Amygdala (tissue), 56 donors: ENCODE data around the gene SH3RF3.

Source experiments
- DNase-seq, 56 donors: peaks; one replicate each; lab custom pipeline; 2025; lab: John Stamatoyannopoulos, UW

Gene SH3RF3

DNA sequence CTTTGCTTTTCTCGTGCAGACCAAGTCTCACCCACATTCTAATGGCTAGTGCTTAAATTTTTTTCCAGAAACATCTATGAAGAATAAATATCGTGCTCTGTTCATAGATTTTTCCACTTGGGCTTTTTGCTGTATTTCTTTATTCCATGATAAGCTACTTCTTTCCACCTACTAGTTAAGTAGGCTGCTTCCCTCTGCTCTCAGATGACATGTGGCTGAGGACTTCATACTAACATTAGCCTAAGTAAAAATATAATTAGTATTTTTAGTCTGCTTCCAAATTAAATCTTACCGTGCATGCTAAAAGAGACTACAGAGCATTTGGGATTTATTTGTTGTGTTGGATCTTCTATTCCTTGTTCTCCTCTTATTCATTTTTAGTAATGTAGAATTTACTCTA lies 102.4 kb downstream of the SH3RF3 start:
- no peak for DNase-seq

DNA sequence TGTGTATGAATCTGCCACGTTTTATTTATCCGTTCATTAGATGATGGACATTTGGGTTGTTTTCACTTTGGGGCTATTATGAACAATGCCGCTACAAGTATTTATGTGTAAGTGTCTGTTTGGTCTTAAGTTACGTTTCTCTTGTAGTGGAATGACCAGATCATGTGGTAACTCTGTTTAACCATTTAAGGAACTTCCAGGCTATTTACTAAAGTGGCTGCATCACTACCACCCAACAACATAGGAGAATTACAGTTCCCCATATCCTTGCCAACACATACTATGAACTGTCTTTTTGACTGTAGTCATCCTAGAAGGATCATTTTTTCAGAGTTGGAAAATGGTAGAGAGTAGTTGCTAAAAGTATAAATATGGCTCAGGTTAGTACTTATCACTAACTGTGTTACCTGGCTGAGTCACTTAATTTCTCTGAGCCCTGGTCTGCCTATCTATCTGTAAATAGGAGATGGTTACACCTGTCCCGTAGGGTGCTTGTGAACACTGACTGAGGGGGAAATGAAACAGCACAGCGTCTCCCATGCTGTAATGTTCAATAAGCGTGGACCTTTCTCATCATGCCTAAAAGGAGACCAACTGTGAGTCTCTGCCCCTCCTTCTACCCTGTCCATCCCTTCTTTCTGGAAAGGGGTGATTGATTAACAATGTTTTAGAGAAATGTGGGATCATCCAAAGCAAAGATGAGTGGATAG lies 103.1 kb downstream of the SH3RF3 start:
- DNase-seq, result no peak

DNA sequence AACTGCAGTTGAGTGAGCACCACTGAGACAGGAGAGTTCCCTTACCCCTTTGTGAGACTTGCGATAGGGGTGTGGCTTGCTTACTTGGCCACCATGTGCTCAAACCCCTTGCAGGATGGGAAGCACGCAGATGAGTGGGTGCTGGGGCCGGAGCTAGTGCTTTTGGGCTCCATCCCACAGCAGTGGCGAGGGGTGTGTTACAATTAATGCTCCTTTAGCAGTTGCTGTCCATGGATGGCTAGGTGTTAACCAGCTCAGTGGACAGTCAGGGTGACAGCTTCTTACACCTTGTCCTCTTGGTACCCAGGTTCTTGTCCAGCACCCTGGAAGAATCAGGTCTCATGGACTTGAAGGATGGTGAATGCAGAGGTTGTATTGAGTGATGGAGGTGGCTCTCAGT lies 103.9 kb downstream of the SH3RF3 start:
- DNase-seq, result no peak

DNA sequence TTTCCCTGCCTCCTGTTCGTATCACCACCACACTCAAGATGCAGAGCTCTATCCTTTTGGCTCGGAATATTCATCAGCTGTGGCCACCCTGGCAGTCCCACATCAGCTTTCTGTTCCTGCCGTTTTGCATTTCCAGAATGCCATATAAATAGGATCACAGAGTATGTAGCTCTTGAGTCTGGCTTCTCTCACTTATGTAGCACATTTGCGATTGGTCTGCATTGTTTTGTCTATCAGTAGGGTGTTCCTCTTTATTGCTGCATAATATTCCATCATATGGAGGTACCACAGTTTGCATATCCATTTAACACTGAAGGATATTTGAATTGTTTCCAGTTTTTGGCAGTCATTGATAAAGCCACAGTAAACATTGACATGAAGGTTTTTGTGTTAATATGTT lies 104.6 kb downstream of the SH3RF3 start:
- no peak for DNase-seq

DNA sequence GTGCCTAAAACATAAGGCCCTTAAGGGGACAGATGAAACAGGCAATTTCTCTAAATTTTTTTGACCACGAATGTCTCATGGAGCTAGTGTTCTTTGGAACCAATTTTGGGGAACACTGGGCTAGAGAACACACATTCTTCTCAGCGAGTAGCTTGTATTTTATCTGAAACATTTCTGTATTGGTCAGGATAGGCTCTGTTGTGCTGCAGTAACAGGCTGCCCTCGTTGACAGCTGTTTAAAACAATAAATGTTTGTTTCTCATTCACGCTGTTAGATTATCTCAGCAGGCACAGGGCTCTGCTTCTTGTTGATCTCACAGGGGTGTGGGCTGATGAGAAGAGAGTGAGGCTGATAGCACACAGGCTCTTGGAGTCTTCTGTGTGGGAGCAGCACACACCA lies 105.3 kb downstream of the SH3RF3 start:
- no peak for DNase-seq

DNA sequence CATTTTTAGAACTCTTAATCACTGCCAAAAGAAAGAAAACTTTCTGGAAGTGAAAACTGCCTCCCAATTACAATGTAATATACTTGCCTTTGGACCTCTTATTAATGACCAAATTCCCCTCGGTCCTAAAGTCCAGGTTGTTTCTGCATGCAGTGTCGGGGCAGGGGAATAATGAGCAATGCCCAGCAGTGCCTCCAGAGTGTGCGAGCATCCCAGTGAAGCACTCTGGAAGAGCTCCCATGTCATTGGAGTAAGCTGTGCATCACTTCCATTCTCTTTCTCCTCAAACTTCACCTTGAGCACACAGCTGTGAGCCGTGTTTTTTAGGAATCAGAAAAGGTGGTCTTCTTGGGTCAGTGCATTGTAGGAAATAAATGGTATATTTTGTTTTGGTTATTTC lies 107.1 kb downstream of the SH3RF3 start:
- DNase-seq, result no peak

DNA sequence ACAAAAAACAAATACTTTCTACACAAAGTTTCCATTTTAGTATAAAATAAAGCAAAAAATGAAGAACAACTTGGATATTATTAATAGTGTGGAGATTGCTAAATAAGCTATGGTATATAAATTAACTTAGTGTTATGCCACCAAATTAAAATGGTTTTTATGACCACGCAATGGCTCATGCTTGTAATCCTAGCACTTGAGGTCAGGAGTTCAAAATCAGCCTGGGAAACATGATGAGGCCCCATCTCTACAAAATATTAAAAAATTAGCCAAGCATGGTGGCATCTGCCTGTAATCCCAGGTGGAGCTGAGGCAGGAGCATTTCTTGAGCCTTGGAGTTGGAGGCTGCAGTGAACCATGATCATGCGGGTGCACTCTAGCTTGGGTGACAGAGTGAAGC lies 108.8 kb downstream of the SH3RF3 start:
- DNase-seq, result no peak

DNA sequence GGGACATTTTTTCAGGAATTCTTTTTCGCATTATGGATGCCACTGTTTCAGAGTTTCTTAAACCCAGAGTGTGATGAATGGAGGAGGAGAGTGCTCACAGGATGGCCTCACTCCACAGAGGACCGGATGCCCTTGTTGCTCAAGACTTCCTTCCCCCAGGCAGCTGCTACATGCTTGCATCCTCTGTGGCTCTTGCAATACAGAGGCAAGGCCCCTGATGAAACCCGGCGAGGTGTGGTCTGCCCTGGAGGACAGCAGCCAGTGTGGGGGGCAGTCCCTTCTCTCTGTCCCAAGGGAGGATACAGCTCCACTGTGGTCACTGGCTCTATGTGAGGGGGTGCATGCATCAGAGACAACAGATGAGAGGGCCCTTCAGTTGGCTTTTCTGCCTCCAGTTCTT lies 109.6 kb downstream of the SH3RF3 start:
- DNase-seq, result peak in 24 of 56 donors; percentile 13 to 65 (median 36)

DNA sequence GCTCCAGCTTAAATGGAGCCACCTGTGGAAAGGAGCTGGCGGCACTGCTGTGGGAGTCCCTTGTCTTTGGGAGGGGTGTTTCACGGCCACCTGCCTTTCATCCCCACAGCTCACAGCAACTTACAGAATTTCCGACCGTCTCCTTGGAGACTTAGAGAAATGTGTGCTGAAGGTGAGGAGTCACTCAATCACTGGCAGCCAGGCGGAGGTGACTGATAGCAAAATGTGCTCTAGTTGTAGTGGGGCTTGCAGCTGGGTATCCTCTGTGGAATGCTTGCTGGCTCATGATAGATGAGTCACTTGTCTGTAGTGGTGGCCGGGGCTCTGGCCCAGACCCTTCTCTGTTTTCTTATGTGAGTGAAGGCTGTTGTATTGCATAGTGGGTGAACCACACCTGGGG lies 110.7 kb downstream of the SH3RF3 start:
- DNase-seq, result no peak

DNA sequence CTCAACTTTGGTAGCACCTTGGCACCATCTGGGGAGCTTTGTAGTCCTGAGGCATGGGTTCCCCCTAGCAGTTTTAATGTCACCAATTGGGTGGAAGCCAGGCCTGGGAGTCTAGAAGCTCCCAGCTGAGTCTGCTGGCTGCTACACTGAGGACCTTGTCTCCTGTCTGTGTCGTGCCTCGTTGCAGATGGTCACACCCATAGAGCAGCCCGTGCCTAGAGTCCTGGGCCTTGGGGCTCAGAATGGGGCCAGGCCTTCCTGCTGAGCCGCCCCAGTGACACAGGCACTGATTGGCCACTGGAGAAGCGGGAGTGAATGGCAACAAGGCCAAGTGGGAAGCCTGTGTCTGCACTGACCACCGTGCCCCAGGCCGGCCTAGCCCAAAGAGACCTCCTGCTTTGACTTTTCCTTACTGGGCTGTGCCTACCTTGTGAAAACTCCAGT lies 113.2 kb downstream of the SH3RF3 start:
- no peak for DNase-seq

DNA sequence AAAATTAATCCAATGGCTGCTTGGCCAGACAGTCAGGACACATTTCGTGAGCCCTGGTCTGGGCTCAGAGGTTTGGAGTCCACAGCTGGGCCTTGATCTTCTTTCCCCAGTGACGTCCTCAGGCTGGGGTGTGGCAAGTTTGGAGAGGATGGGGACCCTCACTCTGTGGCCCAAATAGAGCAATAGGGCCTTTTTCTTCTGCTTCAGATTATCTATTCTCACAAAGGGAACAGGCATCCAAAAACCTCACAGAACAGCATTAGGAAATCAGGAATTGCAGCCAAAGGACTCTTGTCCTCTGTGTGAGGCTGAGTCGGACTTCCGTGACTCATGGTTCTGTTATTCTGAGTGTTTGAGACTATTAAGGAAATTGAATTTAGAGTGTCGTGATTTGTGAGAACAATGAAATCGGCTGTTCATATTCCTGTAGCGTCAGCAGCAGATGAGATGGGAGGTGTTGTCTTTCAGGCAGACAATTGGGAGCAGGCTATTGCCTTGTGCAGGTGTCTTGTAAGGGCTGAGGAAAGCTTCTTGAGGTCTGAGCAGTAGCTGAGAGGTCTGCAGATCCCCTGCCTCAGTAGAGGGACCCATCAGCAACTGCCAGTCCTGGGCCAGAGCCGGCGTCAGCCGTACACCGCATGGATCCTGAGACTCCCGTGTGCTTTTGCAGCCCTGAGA lies 113.8 kb downstream of the SH3RF3 start:
- DNase-seq, result no peak

DNA sequence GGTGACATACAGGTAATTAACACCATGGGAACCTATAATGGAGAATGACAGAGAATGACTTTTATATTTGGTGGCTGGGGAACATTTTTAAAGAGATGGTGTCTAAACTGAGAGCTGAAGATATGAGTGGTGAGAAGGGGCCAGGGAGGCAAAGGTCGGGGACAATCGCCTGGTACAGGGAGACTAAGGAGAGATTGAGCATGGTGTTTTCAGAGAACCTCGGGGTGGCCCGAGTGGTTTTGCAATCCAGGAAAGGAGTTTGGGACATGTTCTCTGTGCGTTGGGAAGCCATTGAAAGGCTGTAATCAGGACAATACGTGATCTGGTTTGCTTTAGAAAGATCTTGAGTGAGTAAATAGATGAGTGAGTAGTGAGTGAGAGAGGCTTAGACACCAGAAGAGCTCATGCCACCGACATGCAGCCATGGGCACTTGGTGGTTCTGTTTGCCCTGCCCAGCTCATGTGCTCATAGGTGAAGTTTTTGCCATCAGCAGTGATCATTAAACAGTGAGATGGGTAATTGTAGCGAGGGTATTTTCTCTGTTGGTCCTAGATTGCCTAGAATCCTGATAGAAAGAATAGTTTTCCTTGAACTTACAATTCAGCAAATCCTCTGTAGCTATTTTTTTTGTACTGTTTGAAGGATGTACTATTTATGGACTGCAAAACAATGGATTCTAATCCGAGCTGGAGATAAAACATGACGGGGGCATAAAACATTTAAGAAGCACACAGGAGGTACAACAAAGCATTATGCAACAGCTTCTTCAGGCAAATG lies 114.7 kb downstream of the SH3RF3 start:
- DNase-seq, result no peak

DNA sequence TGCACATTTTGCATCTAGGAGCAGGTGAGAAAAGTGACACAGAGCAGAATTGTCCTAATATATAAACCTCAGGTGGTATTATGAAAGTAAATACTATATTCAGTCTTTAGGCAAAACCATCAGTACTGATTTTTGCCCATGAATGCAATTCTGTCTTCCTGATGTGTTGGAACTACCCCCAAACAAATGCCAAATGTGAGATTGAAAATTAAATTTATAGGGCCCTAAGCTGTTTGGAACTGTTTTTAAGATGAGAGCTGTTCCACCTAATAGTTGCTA lies 115.2 kb downstream of the SH3RF3 start:
- DNase-seq, result no peak

DNA sequence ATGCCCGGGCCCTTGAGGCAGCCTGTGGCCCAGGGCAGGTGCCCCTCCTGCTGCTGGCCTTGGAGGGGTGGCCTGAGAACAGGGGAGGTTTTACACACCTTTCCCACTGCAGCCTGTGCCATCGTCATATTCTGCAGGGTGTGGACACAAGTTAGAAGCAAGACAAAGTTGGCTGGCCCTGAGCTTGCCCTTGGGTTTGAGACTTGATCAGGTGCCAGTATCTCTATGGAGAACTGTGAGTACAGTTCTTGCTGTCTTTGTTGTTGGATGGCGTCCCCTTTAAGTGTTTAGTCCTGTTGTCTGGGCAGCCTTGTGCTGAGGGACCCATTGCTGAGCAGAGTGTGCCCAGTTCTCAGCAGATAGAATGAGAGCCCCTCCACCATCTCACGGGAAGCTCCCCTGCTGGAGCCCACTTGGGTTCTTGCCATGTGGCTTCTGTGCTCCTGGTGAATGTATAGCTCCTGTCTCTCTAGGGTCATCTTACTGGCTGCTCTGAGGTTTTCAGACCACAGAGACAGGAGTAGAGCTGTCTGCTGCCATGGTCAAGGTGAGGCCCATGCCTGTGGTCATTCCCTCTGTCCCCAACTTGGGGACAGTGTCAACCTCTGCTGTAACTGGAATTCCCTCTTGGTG lies 115.9 kb downstream of the SH3RF3 start:
- no peak for DNase-seq

DNA sequence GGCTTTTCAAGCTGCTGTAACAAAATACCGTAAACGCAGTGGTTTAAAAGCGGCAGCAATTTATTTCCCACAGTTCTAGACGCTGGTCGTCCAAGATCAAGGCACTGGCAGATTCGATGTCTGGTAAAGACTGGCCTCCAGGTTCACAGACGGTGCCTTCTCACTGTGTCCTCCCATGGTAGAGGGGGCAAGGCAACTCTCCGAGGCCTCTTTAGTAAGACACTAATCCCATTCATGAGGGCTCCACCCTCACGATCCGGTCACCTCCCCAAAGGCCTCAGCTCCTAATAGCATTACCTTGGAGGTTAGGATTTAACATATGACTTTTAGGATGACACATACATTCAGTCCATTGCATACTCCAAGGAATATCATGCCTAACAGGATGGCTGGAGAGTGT lies 117.2 kb downstream of the SH3RF3 start:
- no peak for DNase-seq

DNA sequence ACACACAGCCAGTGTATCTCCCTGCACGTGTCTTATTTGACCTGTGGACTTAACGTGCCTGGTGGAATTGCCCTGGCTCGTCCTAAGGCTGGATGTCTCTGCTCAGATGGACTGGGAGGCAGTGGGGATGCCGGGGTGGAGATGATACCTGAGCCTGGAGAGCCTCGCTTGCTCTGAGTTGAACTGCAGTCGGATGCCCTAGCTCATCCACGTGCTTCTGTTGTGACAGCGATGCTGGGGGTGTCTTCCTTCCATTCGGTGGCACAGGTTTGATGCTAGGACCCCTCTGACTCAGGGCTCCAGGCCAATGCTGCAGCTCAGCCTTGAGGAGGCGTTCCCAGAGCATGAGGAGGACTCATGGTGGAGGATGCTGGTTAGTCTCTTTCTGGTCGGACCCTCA lies 117.6 kb downstream of the SH3RF3 start:
- DNase-seq, result no peak

DNA sequence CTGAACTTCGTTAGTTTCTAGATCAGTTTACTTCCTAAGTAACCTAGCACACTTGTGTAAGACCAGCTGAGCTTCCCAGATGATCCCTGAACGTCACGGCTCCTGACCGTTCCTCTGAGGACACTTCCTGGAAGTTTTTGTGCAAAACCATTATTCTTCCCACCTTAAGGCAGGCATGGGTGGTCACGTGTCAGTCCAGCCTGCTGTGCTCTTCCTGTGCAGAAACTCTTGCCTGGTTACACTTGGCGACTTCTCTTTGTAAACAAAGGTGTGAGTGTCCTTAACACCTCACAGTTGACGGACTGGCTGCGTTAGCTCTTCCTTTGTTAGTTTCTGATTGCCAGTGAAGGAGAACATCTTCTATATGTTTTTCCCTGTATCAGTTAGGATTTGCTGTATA lies 118.3 kb downstream of the SH3RF3 start:
- no peak for DNase-seq

DNA sequence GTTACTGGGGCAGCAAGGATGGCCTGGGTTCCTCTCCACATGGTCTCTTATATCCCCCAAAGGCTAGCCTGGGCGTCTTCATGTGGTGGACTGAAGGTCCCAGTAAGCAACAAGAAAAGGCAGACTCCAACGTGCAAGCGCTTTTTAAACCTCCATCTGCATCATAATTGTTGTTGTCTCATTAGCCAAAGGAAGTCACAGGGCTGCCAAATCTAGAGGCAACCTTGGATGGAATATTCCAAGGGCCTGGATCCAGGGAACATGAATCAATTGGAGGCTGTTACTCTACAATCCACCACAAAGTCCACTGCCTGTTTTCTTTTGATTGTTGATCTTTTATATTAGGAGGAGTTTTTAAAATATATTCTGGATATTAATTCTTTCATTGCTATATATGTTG lies 118.8 kb downstream of the SH3RF3 start:
- DNase-seq, result peak in 5 of 56 donors; percentile 22 to 38 (median 27)

DNA sequence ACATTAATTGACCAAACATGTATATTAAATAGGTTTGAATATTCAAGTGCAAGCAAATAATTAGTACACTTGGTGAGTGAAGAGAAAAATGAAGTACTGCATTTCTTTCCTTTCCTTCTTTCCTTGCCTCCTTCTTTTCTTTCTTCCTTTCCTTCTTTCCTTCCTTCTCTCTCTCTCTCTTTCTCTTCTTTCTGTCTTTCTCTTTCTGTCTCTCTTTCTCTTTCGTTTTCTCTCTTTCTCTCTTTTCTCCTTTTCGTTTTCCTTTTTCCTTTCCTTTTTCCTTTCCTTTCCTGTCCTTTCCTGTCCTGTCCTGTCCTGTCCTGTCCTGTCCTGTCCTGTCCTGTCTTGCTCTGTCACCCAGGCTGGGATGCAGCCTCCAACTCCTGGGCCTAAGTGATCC lies 119.6 kb downstream of the SH3RF3 start:
- no peak for DNase-seq

DNA sequence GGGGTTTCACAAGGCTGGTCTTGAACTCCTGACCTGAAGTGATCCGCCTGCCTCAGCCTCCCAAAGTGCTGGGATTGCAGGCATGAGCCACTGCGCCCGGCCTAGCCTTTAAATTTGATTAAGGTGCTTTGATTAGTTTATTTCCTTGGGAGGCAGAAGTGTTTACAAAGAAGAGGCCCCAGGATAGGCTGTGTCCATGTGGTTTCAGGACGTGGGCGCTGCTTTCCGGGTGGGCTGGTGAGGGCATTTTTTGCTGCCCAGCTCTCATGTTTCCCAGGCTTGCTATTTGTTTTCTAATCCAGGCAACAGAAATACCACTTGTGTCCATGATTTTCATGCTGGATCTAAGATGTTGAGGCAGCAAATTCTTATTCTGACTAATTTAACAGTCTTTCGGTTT lies 124.2 kb downstream of the SH3RF3 start:
- DNase-seq, result no peak

DNA sequence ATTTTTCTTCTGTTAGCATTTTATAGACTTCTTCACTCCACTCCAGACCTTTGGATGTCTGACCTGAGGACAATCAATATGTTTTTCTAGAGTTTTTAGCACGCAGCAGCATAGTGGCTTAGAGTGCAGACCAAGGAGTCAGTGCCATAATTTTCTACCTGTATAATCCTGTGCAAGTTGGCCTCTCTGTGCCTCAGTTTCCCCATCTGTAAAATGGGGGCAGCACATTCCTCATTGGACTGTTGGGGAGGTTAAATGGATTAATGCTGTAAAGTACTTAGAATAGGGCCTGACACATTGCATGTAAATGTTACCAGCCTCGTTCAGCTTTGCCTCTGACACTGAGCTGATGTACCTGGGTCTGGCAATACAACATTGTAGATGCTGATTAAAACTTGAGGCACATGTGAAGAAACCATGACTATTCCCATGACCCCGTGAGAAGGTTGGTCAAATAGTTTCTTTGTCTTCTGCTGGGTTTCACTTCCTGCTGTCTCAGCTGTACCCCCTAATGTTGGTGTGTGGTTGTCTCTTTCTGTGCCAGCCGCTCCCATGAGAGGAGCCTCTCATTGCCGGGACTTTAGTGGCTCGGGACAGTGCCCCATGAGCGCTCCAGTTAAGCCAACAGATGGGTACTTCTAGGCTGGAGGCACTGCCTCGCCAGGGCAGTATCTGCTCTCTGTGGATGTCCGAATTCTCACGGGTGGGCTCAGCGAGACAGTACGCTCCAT lies 125.3 kb downstream of the SH3RF3 start:
- DNase-seq, result peak in 1 of 56 donors; percentile 33
